ENCODE measurements around the gene DPH1.

DNA sequence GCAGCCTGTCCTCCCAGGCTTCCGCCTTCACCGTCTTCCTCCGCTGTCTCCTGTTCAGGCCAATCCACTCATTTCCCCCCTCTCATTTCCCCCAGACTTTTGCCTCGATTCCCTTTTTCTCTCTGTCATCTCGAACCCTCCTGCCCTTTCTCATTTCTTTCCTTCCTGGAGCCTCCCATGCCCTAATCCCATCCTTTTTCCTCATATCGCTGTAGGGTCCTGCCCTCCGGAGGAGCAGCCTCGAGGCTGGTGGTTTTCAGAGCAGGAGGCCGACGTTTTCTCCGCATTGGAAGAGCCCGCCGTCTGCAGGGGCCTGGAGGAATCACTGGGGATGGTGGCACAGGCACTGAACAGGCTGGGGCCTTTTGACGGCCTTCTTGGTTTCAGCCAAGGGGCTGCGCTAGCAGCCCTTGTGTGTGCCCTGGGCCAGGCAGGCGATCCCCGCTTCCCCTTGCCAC is 12.5 kb downstream of the DPH1 start:
- TF ChIP-seq, protein P1, sequence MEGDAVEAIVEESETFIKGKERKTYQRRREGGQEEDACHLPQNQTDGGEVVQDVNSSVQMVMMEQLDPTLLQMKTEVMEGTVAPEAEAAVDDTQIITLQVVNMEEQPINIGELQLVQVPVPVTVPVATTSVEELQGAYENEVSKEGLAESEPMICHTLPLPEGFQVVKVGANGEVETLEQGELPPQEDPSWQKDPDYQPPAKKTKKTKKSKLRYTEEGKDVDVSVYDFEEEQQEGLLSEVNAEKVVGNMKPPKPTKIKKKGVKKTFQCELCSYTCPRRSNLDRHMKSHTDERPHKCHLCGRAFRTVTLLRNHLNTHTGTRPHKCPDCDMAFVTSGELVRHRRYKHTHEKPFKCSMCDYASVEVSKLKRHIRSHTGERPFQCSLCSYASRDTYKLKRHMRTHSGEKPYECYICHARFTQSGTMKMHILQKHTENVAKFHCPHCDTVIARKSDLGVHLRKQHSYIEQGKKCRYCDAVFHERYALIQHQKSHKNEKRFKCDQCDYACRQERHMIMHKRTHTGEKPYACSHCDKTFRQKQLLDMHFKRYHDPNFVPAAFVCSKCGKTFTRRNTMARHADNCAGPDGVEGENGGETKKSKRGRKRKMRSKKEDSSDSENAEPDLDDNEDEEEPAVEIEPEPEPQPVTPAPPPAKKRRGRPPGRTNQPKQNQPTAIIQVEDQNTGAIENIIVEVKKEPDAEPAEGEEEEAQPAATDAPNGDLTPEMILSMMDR (IDR thresholded peaks at IDR 0.05), result no peak
- no peak for TF ChIP-seq POLR2A (IDR thresholded peaks at IDR 0.05)

Measured in thyroid gland (tissue), 4 donors.